Measurements from ENCODE around the gene UCN3. TPM values are rescaled to one million over a fixed set of nuclear protein-coding genes. Genes with fewer than 3 reads are reported as not detected.
A peak's percentile ranks its signal among the peaks of the same experiment; 100 is the strongest.
"Not testable (repeated sequence)": the region's sequence is repeated elsewhere in the genome, so short reads cannot be mapped to it uniquely, and the experiment has no call there.

UCN3 gene
- total RNA-seq, 6 donors from 2014 or later = 1.3 to 1.6 TPM; not detected in 4

DNA sequence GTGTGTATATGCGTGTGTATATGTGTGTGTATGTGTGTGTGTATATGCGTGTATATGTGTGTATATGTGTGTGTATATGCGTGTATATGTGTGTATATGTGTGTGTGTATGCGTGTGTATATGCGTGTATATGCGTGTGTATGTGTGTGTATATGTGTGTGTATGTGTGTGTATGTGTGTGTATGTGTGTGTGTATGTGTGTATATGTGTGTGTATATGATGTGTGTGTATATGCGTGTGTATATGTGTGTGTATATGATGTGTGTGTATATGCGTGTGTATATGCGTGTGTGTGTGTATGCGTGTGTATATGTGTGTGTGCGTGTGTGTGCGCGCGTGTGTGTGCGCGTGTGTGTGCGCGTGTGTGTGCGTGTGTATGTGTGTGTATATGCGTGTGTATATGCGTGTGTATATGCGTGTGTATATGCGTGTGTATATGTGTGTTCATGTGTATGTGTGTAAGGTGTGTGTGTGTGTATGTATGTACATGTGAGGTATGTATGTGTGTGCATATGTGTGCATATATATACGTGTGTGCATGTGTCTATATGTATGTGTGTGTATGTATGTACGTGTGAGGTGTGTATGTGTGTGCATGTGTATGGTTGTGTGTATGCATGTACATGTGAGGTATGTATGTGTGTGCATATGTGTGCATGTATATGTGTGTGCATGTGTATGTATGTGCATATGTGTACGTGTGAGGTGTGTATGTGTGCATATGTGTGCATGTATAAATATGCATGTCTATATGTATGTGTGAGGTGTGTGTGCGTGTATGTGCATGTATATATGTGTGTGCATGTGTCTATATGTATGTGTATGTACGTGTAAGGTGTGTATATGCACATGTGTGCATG lies 6.0 kb downstream of the UCN3 start:
- 80 to 89% methylated on average over 28 of the region's 28 CpGs for WGBS, 2 donors
- TF ChIP-seq POLR2A (IDR thresholded peaks at IDR 0.05) (no peak), POLR2AphosphoS5 (IDR thresholded peaks at IDR 0.05) (no peak), EP300 (IDR thresholded peaks at IDR 0.05) (no peak)
- TF ChIP-seq, protein P1, sequence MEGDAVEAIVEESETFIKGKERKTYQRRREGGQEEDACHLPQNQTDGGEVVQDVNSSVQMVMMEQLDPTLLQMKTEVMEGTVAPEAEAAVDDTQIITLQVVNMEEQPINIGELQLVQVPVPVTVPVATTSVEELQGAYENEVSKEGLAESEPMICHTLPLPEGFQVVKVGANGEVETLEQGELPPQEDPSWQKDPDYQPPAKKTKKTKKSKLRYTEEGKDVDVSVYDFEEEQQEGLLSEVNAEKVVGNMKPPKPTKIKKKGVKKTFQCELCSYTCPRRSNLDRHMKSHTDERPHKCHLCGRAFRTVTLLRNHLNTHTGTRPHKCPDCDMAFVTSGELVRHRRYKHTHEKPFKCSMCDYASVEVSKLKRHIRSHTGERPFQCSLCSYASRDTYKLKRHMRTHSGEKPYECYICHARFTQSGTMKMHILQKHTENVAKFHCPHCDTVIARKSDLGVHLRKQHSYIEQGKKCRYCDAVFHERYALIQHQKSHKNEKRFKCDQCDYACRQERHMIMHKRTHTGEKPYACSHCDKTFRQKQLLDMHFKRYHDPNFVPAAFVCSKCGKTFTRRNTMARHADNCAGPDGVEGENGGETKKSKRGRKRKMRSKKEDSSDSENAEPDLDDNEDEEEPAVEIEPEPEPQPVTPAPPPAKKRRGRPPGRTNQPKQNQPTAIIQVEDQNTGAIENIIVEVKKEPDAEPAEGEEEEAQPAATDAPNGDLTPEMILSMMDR (IDR thresholded peaks at IDR 0.05) = no peak
- H3K4me3 ChIP-seq = no peak overlapping the region
- H3K36me3 ChIP-seq = no peaks in the 10 kb centered on the region
- no peak overlapping the region for H3K27ac ChIP-seq
- ATAC-seq (ENCODE audit: low FRiP score in 2 of 2) (no peak), DNase-seq (no peak)
- no peaks in the 10 kb centered on the region for H3K4me1 ChIP-seq
- H3K9me3 ChIP-seq = no peaks in the 10 kb centered on the region
- no peaks in the 10 kb centered on the region for H3K27me3 ChIP-seq

- Histone ChIP-seq H3K27ac (no peak overlapping the region), H3K4me1 (no peaks in the 10 kb centered on the region), H3K36me3 (no peaks in the 10 kb centered on the region), H3K9me3 (no peaks in the 10 kb centered on the region), H3K4me3 (no peak overlapping the region), H3K27me3 (no peaks in the 10 kb centered on the region)
- no peak for DNase-seq
- no peak for ATAC-seq (ENCODE audit: low FRiP score in 2 of 2)
- TF ChIP-seq, protein P1 (IDR thresholded peaks at IDR 0.05) = no peak
- no peak for TF ChIP-seq EP300 (IDR thresholded peaks at IDR 0.05)
- no peak for TF ChIP-seq POLR2A (IDR thresholded peaks at IDR 0.05)
- TF ChIP-seq POLR2AphosphoS5 (IDR thresholded peaks at IDR 0.05) = no peak
- WGBS, 2 donors = 78 to 79% methylated on average over 4 of the region's 4 CpGs
Observed at GRCh38 chr10:5373307-5373706, 8.5 kb downstream of the UCN3 start.

GRCh38 chr10:5373891-5374611 lies 9.3 kb downstream of the UCN3 start:
- no peak for ATAC-seq (ENCODE audit: low FRiP score in 2 of 2)
- no peaks in the 10 kb centered on the region for H3K4me1 ChIP-seq
- WGBS, 2 donors = 88 to 90% methylated on average over 22 of the region's 22 CpGs
- no peaks in the 10 kb centered on the region for H3K27me3 ChIP-seq
- H3K4me3 ChIP-seq = no peak overlapping the region
- no peaks in the 10 kb centered on the region for H3K36me3 ChIP-seq
- no peaks in the 10 kb centered on the region for H3K9me3 ChIP-seq
- DNase-seq = peak in 1 of 2 donors; percentile 57
- no peak overlapping the region for H3K27ac ChIP-seq
- TF ChIP-seq, protein P1 (IDR thresholded peaks at IDR 0.05) = no peak
- TF ChIP-seq POLR2AphosphoS5 (IDR thresholded peaks at IDR 0.05) (no peak), POLR2A (IDR thresholded peaks at IDR 0.05) (no peak), EP300 (IDR thresholded peaks at IDR 0.05) (no peak)

GRCh38 chr10:5376450-5376849 lies 11.7 kb downstream of the UCN3 start:
- H3K9me3 ChIP-seq = no peaks in the 10 kb centered on the region
- H3K27me3 ChIP-seq = no peaks in the 10 kb centered on the region
- H3K4me3 ChIP-seq = no peak overlapping the region
- 76 to 90% methylated on average over 2 to 4 of the region's 4 CpGs for WGBS, 2 donors
- no peak overlapping the region for H3K27ac ChIP-seq
- no peak for DNase-seq
- no peaks in the 10 kb centered on the region for H3K36me3 ChIP-seq
- TF ChIP-seq POLR2A (IDR thresholded peaks at IDR 0.05) (no peak), EP300 (IDR thresholded peaks at IDR 0.05) (no peak), POLR2AphosphoS5 (IDR thresholded peaks at IDR 0.05) (no peak)
- TF ChIP-seq, protein P1 (IDR thresholded peaks at IDR 0.05) = no peak
- H3K4me1 ChIP-seq = no peaks in the 10 kb centered on the region
- no peak for ATAC-seq (ENCODE audit: low FRiP score in 2 of 2)

- not testable (repeated sequence) for ATAC-seq (ENCODE audit: low FRiP score in 2 of 2); H3K4me1 ChIP-seq; H3K27me3 ChIP-seq; DNase-seq; H3K27ac ChIP-seq; H3K4me3 ChIP-seq; H3K9me3 ChIP-seq; H3K36me3 ChIP-seq
- whole genome bisulfite sequencing, 2 donors = 93 to 97% methylated on average over 5 of the region's 5 CpGs
Observed at GRCh38 chr10:5379202-5379601, 14.4 kb downstream of the UCN3 start.

DNA sequence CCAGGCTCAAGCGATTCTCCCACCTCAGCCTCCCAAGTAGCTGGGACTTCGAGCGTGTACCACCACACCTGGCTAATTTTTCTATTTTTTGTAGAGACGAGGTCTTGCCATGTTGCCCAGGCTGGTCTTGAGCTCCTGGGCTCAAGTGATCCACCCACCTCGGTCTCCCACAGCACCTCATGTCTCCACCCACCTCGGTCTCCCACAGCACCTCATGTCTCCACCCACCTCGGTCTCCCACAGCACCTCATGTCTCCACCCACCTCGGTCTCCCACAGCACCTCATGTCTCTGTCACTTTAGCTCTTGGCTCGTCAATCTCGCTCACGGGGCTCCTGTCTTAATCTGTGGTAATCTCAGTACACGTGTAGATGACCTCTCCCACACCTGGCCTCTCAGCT lies 15.6 kb downstream of the UCN3 start:
- H3K36me3 ChIP-seq; DNase-seq; ATAC-seq (ENCODE audit: low FRiP score in 2 of 2); H3K27ac ChIP-seq; H3K27me3 ChIP-seq; H3K9me3 ChIP-seq; H3K4me3 ChIP-seq; H3K4me1 ChIP-seq: not testable (repeated sequence)
- WGBS, 2 donors = 88 to 92% methylated on average over 12 of the region's 12 CpGs
